MG63 (cell line): ENCODE measurements around the gene GLT6D1. TPM values are rescaled to one million over a fixed set of nuclear protein-coding genes. Genes with fewer than 3 reads are reported as not detected.
"Not testable (repeated sequence)": the region's sequence is repeated elsewhere in the genome, so short reads cannot be mapped to it uniquely, and the experiment has no call there.

Source experiments
- DNase-seq: peaks from one replicate; pipeline ENCODE4 v3.0.0-alpha.2; 2020
- H3K27me3 ChIP-seq: fragments of 250-450 bp; sonication (Bioruptor Pico); 2 replicates; pipeline ENCODE4 v1.5.1; 2020; ENCODE audit warnings: mild to moderate bottlenecking, moderate library complexity
- H3K36me3 ChIP-seq: fragments of 250-450 bp; sonication (Bioruptor Pico); 2 replicates; pipeline ENCODE4 v1.5.1; 2020; ENCODE audit warnings: mild to moderate bottlenecking, moderate library complexity
- H3K4me3 ChIP-seq: fragments of 250-450 bp; sonication (Bioruptor Pico); 2 replicates; pipeline ENCODE4 v1.5.1; 2020; ENCODE audit warnings: mild to moderate bottlenecking, moderate library complexity
- H3K9me3 ChIP-seq: fragments of 250-450 bp; sonication (Bioruptor Pico); 2 replicates; pipeline ENCODE4 v1.5.1; 2020; ENCODE audit warnings: mild to moderate bottlenecking, moderate library complexity
- total RNA-seq: library from RNA; depleted of rRNA; stranded (reverse); fragments of >200 nt; shearing (Covaris generic); gene quantifications from 2 replicates; pipeline ENCODE4 v1.2.3, GENCODE V29; 2014; ENCODE audit warnings: low replicate concordance; rRNA removed

Gene GLT6D1
- total RNA-seq: not detected in 2 replicates

GRCh38 chr9:135639196-135639595 lies at the start of gene GLT6D1:
TSS of gene GLT6D1 (minus strand) at chr9:135639540. CDS start at chr9:135639187, 353 bp downstream.
- Histone ChIP-seq H3K4me3 (no peak within 1 kb of the TSS), H3K9me3 (no peaks in the 10 kb centered on the region), H3K36me3 (no peaks in the 10 kb centered on the region), H3K27me3 (peaks cover 12% of the 10 kb centered on the region; the same call in 1 of the 2 replicates)
- no peak for DNase-seq

- no peaks in the 10 kb centered on the region for H3K36me3 ChIP-seq
- H3K27me3 ChIP-seq: no peaks in the 10 kb centered on the region; the same call in 1 of the 2 replicates
- no peak overlapping the region for H3K4me3 ChIP-seq
- no peak for DNase-seq
- H3K9me3 ChIP-seq: no peaks in the 10 kb centered on the region
Observed at GRCh38 chr9:135689011-135689410, 49.7 kb upstream of the GLT6D1 start.

GRCh38 chr9:135687216-135687615 lies 47.9 kb upstream of the GLT6D1 start:
- Histone ChIP-seq H3K4me3 (no peak overlapping the region), H3K9me3 (no peaks in the 10 kb centered on the region), H3K27me3 (no peaks in the 10 kb centered on the region; the same call in 1 of the 2 replicates), H3K36me3 (no peaks in the 10 kb centered on the region)
- no peak for DNase-seq

GRCh38 chr9:135684691-135685090 lies 45.4 kb upstream of the GLT6D1 start:
- no peak for DNase-seq
- Histone ChIP-seq H3K36me3 (no peaks in the 10 kb centered on the region), H3K4me3 (no peak overlapping the region)

GRCh38 chr9:135683401-135684034 lies 44.2 kb upstream of the GLT6D1 start:
- no peaks in the 10 kb centered on the region; the same call in 1 of the 2 replicates for H3K27me3 ChIP-seq
- DNase-seq: no peak
- no peak overlapping the region for H3K4me3 ChIP-seq
- no peaks in the 10 kb centered on the region for H3K9me3 ChIP-seq
- no peaks in the 10 kb centered on the region for H3K36me3 ChIP-seq

More at GRCh38 chr9:135684691-135685090, 45.4 kb upstream of the GLT6D1 start:
- Histone ChIP-seq H3K27me3 (no peaks in the 10 kb centered on the region; the same call in 1 of the 2 replicates), H3K9me3 (no peaks in the 10 kb centered on the region)

- no peaks in the 10 kb centered on the region for H3K36me3 ChIP-seq
- DNase-seq: no peak
- no peaks in the 10 kb centered on the region; the same call in 1 of the 2 replicates for H3K27me3 ChIP-seq
- no peak overlapping the region for H3K4me3 ChIP-seq
- H3K9me3 ChIP-seq: no peaks in the 10 kb centered on the region
Observed at GRCh38 chr9:135681161-135681560, 41.8 kb upstream of the GLT6D1 start.

- no peaks in the 10 kb centered on the region; the same call in 1 of the 2 replicates for H3K27me3 ChIP-seq
- no peaks in the 10 kb centered on the region for H3K9me3 ChIP-seq
- no peak overlapping the region for H3K4me3 ChIP-seq
- no peak for DNase-seq
- H3K36me3 ChIP-seq: no peaks in the 10 kb centered on the region
Observed at GRCh38 chr9:135680056-135680455, 40.7 kb upstream of the GLT6D1 start.

- DNase-seq: no peak
- no peaks in the 10 kb centered on the region for H3K9me3 ChIP-seq
- H3K4me3 ChIP-seq: no peak overlapping the region
- peaks cover 3% of the 10 kb centered on the region for H3K27me3 ChIP-seq
- H3K36me3 ChIP-seq: no peaks in the 10 kb centered on the region
Observed at GRCh38 chr9:135678236-135679017, 39.1 kb upstream of the GLT6D1 start.

- Histone ChIP-seq H3K4me3 (no peak overlapping the region), H3K27me3 (peaks cover 3% of the 10 kb centered on the region)
- DNase-seq: no peak
Observed at GRCh38 chr9:135677641-135678168, 38.4 kb upstream of the GLT6D1 start.

GRCh38 chr9:135676891-135677290 lies 37.6 kb upstream of the GLT6D1 start:
- Histone ChIP-seq H3K36me3 (no peaks in the 10 kb centered on the region), H3K9me3 (no peaks in the 10 kb centered on the region), H3K27me3 (peaks cover 8% of the 10 kb centered on the region), H3K4me3 (no peak overlapping the region)
- DNase-seq: no peak

More at GRCh38 chr9:135677641-135678168, 38.4 kb upstream of the GLT6D1 start:
- Histone ChIP-seq H3K9me3 (no peaks in the 10 kb centered on the region), H3K36me3 (no peaks in the 10 kb centered on the region)

GRCh38 chr9:135674977-135675376 lies 35.6 kb upstream of the GLT6D1 start:
- Histone ChIP-seq H3K9me3 (no peaks in the 10 kb centered on the region), H3K27me3 (peaks cover 8% of the 10 kb centered on the region), H3K36me3 (no peaks in the 10 kb centered on the region), H3K4me3 (no peak overlapping the region)
- DNase-seq: no peak

- no peak for DNase-seq
- H3K36me3 ChIP-seq: no peaks in the 10 kb centered on the region
- H3K9me3 ChIP-seq: no peaks in the 10 kb centered on the region
- H3K4me3 ChIP-seq: no peak overlapping the region
- peaks cover 8% of the 10 kb centered on the region for H3K27me3 ChIP-seq
Observed at GRCh38 chr9:135673941-135674340, 34.6 kb upstream of the GLT6D1 start.

- H3K27me3 ChIP-seq, H3K36me3 ChIP-seq, H3K4me3 ChIP-seq, DNase-seq, H3K9me3 ChIP-seq: not testable (repeated sequence)
Observed at GRCh38 chr9:135672786-135673185, 33.4 kb upstream of the GLT6D1 start.

- Histone ChIP-seq H3K4me3 (no peak overlapping the region), H3K27me3 (peaks cover 8% of the 10 kb centered on the region), H3K9me3 (no peaks in the 10 kb centered on the region), H3K36me3 (no peaks in the 10 kb centered on the region)
- DNase-seq: peak; percentile 24
Observed at GRCh38 chr9:135671591-135672041, 32.3 kb upstream of the GLT6D1 start.

GRCh38 chr9:135670721-135671590 lies 31.6 kb upstream of the GLT6D1 start:
- no peaks in the 10 kb centered on the region for H3K9me3 ChIP-seq
- H3K4me3 ChIP-seq: no peak overlapping the region
- DNase-seq: no peak
- H3K36me3 ChIP-seq: no peaks in the 10 kb centered on the region
- H3K27me3 ChIP-seq: peaks cover 8% of the 10 kb centered on the region

GRCh38 chr9:135669616-135670285 lies 30.4 kb upstream of the GLT6D1 start:
- Histone ChIP-seq H3K9me3 (no peaks in the 10 kb centered on the region), H3K27me3 (peaks cover 8% of the 10 kb centered on the region), H3K36me3 (no peaks in the 10 kb centered on the region), H3K4me3 (no peak overlapping the region)
- DNase-seq: no peak
